ENCODE measurements around the gene ACSF3. TPM values are rescaled to one million over a fixed set of nuclear protein-coding genes. Genes with fewer than 3 reads are reported as not detected.

ACSF3 gene
- total RNA-seq, 1 donor from 2014 or later: 25.8 TPM

DNA sequence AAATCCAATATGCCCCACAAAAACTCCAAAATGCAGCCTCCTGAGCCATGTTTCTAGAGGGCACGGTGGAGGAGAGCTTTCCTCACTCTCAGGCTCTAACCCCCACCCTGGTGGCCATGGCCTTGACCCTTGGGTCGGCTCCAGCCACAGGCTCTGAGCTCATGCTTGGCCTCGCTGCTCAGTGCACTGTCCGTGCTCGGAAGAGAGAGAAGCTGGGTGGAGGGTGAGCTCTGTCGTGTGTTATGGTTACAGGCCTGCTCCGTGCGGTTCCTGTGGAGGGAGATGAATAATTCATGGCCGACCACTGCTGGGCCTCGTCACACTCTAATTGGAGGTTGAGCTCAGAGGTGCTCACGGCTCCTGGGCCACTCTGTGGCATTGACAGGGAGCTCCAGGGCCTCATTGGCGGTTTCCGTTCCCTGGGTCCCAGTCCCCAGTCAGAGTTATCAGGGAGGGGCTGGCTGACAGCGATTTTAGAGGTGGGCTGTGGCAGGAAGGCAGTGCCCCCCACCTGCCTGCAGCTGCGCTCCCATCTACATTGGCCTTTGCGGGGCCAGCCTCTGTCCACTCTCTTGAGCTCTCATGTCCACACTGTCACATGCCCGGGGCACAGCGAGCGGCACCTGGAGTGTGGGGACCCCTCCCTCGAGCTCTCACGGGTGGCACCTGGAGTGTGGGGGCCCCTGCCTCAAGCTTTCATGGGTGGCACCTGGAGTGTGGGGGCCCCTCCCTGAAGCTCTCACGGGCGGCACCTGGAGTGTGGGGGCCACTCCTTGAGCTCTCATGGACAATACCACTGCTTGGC, 24.9 kb downstream of the ACSF3 start:
- H3K36me3 ChIP-seq (ENCODE audit: control insufficient read depth, insufficient read depth, low read length): peaks cover 14% of the 10 kb centered on the region
- FAIRE-seq (no peak), DNase-seq (ENCODE audit: low read depth) (no peak)
- no peaks in the 10 kb centered on the region for H3K27me3 ChIP-seq (ENCODE audit: control insufficient read depth, insufficient read depth, low read length)
- TF ChIP-seq CTCF (IDR thresholded peaks at IDR 0.05; ENCODE audit: insufficient read depth, low read length, severe bottlenecking): no peak
- no peak overlapping the region for H3K4me3 ChIP-seq (ENCODE audit: low read depth, low read length)

- Histone ChIP-seq H3K27me3 (ENCODE audit: control insufficient read depth, insufficient read depth, low read length) (no peaks in the 10 kb centered on the region), H3K4me3 (ENCODE audit: low read depth, low read length) (no peak overlapping the region), H3K36me3 (ENCODE audit: control insufficient read depth, insufficient read depth, low read length) (peaks cover 11% of the 10 kb centered on the region)
- no peak for FAIRE-seq
- no peak for TF ChIP-seq CTCF (IDR thresholded peaks at IDR 0.05; ENCODE audit: insufficient read depth, low read length, severe bottlenecking)
- no peak for DNase-seq (ENCODE audit: low read depth)
Observed at GRCh38 chr16:89119166-89119621, 25.5 kb downstream of the ACSF3 start.

GRCh38 chr16:89119661-89120141, 26.0 kb downstream of the ACSF3 start:
- peaks cover 10% of the 10 kb centered on the region for H3K36me3 ChIP-seq (ENCODE audit: control insufficient read depth, insufficient read depth, low read length)
- H3K27me3 ChIP-seq (ENCODE audit: control insufficient read depth, insufficient read depth, low read length): no peaks in the 10 kb centered on the region
- no peak for DNase-seq (ENCODE audit: low read depth)
- FAIRE-seq: no peak
- no peak overlapping the region for H3K4me3 ChIP-seq (ENCODE audit: low read depth, low read length)
- TF ChIP-seq CTCF (IDR thresholded peaks at IDR 0.05; ENCODE audit: insufficient read depth, low read length, severe bottlenecking): no peak

DNA sequence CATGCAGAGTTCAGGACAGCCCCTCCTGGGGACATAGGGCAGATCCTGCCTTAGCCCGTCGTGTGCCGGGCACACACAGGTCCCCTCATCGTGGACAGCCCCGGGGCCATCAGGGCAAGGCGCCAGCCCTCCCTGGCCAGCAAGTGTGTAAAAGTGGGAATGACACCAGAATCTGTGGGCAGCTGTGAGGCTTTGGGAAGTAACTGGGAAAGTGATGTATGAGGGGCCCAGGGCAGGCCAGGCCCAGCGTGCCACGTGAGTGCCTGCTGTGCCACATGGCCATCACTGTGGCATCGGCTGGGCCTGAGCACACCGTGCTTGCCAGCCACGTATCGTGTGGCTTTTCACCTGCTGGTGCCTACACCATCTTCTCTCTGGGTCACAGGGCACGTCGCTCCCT, 26.6 kb downstream of the ACSF3 start:
- FAIRE-seq (no peak), DNase-seq (ENCODE audit: low read depth) (no peak)
- Histone ChIP-seq H3K36me3 (ENCODE audit: control insufficient read depth, insufficient read depth, low read length) (peaks cover 10% of the 10 kb centered on the region), H3K27me3 (ENCODE audit: control insufficient read depth, insufficient read depth, low read length) (no peaks in the 10 kb centered on the region), H3K4me3 (ENCODE audit: low read depth, low read length) (no peak overlapping the region)
- TF ChIP-seq CTCF (IDR thresholded peaks at IDR 0.05; ENCODE audit: insufficient read depth, low read length, severe bottlenecking): no peak

- no peak overlapping the region for H3K4me3 ChIP-seq (ENCODE audit: low read depth, low read length)
- no peak for TF ChIP-seq CTCF (IDR thresholded peaks at IDR 0.05; ENCODE audit: insufficient read depth, low read length, severe bottlenecking)
- FAIRE-seq (no peak), DNase-seq (ENCODE audit: low read depth) (no peak)
- H3K27me3 ChIP-seq (ENCODE audit: control insufficient read depth, insufficient read depth, low read length): no peaks in the 10 kb centered on the region
- peaks cover 10% of the 10 kb centered on the region for H3K36me3 ChIP-seq (ENCODE audit: control insufficient read depth, insufficient read depth, low read length)
Observed at GRCh38 chr16:89120921-89121351, 27.3 kb downstream of the ACSF3 start.
